Endothelial cell of umbilical vein (primary cell): Measurements from ENCODE around the gene ZBTB46. TPM values are rescaled to one million over a fixed set of nuclear protein-coding genes. Genes with fewer than 3 reads are reported as not detected.

Source experiments
- BruUV-seq: library from RNA; stranded (reverse); fragments of 400-500 nt; replicated peaks from 2 replicates; lab custom pipeline; 2021; lab: Mats Ljungman, UMichigan
- CTCF ChIA-PET: fragments of 300-600, 350-600 bp; sonication (Branson Sonifier 250); formaldehyde crosslinking; loops from one replicate; lab custom pipeline; 2021; ENCODE audit warnings: antibody characterized with exemption, inconsistent platforms; lab: Charles Lee
- POLR2A ChIA-PET: fragments of 300-600, 350-600 bp; sonication (Branson Sonifier 250); formaldehyde crosslinking; loops from one replicate; lab custom pipeline; 2021; ENCODE audit warnings: antibody characterized with exemption, inconsistent platforms; lab: Charles Lee
- DNase-seq: peaks from one replicate; pipeline ENCODE4 v3.0.0-alpha.2; 2011; ENCODE audit warnings: low read depth, low spot score
- FAIRE-seq: peaks from 2 replicates; lab custom pipeline; 2011; peaks lifted over from hg19 to GRCh38; lab: Jason Lieb, UNC
- H2AFZ ChIP-seq: 2 replicates; pipeline ENCODE4 v1.6.0; 2012; ENCODE audit warnings: low read depth, low read length, control low read depth, inconsistent platforms
- H3K27ac ChIP-seq: 2 replicates; pipeline ENCODE4 v1.5.1; 2011; ENCODE audit warnings: low read depth, mild to moderate bottlenecking, control low read depth, low read length, moderate library complexity; ENCODE audit not compliant: insufficient read depth
- H3K27me3 ChIP-seq, 2 experiments: 2 replicates each; pipeline versions ENCODE4 v1.6.0 to v1.6.1; 2011; ENCODE audit warnings: low read length in 2 of 2, mixed read lengths in 1 of 2; ENCODE audit not compliant: control insufficient read depth in 2 of 2, insufficient read depth in 2 of 2
- H3K36me3 ChIP-seq, 2 experiments: 2 replicates in 1 of 2; 3 replicates in 1 of 2; pipeline ENCODE4 v1.5.1; 2011; ENCODE audit warnings: low read length in 2 of 2, mild to moderate bottlenecking in 1 of 2, moderate library complexity in 1 of 2; ENCODE audit not compliant: control insufficient read depth in 2 of 2, insufficient read depth in 2 of 2; ENCODE audit errors: extremely low read depth in 1 of 2
- H3K4me1 ChIP-seq: 3 replicates; pipeline ENCODE4 v1.5.1; 2011; ENCODE audit warnings: mild to moderate bottlenecking, low read length; ENCODE audit not compliant: control insufficient read depth, insufficient read depth; ENCODE audit errors: extremely low read depth
- H3K4me2 ChIP-seq: 2 replicates; pipeline ENCODE4 v1.6.1; 2011; ENCODE audit warnings: low read length, control low read depth, mixed read lengths; ENCODE audit not compliant: insufficient read depth
- H3K4me3 ChIP-seq, 3 experiments: fragments of 200-600 bp in 1 of 3; sonication (generic), shearing (Covaris generic) in 1 of 3; replicated peaks in 1 of 3; 2 replicates each; pipeline ENCODE4 v1.5.1; 2011 to 2016; ENCODE audit warnings: control low read depth in 3 of 3, low read length in 3 of 3, mild to moderate bottlenecking in 2 of 3, inconsistent platforms in 1 of 3, low read depth in 1 of 3, moderate library complexity in 1 of 3; ENCODE audit not compliant: insufficient read depth in 1 of 3
- H3K79me2 ChIP-seq: 2 replicates; pipeline ENCODE4 v1.6.0; 2012; ENCODE audit warnings: low read length, inconsistent platforms; ENCODE audit not compliant: control insufficient read depth, insufficient read depth
- H3K9ac ChIP-seq: replicated peaks from 2 replicates; pipeline ENCODE3; 2011; ENCODE audit warnings: low read length, control low read depth; ENCODE audit not compliant: insufficient read depth; ENCODE audit errors: extremely low read depth
- H3K9me1 ChIP-seq: replicated peaks from 3 replicates; pipeline ENCODE4 v1.6.0; 2011; ENCODE audit warnings: mild to moderate bottlenecking, low read length; ENCODE audit not compliant: control insufficient read depth, insufficient read depth; ENCODE audit errors: extremely low read depth
- H3K9me3 ChIP-seq: replicated peaks from 2 replicates; pipeline ENCODE4 v1.5.1; 2012; ENCODE audit warnings: low read length, inconsistent platforms; ENCODE audit not compliant: control insufficient read depth, insufficient read depth
- H4K20me1 ChIP-seq: replicated peaks from 2 replicates; pipeline ENCODE3; 2011; ENCODE audit warnings: mild to moderate bottlenecking, low read length; ENCODE audit not compliant: control insufficient read depth, insufficient read depth; ENCODE audit errors: extremely low read depth
- EZH2 ChIP-seq: IDR thresholded peaks from 2 replicates; pipeline ENCODE4 v1.6.1; 2012; ENCODE audit warnings: borderline replicate concordance, low read depth, mild to moderate bottlenecking, moderate library complexity, low read length, inconsistent platforms; ENCODE audit not compliant: severe bottlenecking
- FOS ChIP-seq: IDR thresholded peaks from 2 replicates; pipeline ENCODE4 v1.6.1; 2011; ENCODE audit warnings: mild to moderate bottlenecking, low read length, moderate library complexity, borderline replicate concordance; ENCODE audit not compliant: insufficient read depth
- GATA2 ChIP-seq: IDR thresholded peaks from 2 replicates; pipeline ENCODE4 v1.7.0; 2011; ENCODE audit warnings: low read depth, mild to moderate bottlenecking, moderate library complexity, mixed read lengths, low read length; ENCODE audit not compliant: insufficient read length, insufficient read depth
- JUN ChIP-seq: IDR thresholded peaks from 2 replicates; pipeline ENCODE4 v1.6.1; 2011; ENCODE audit warnings: borderline replicate concordance, low read depth; ENCODE audit not compliant: insufficient read length, insufficient read depth
- MYC ChIP-seq: IDR thresholded peaks from one replicate; pipeline ENCODE4 v1.6.1; 2011; ENCODE audit warnings: mild to moderate bottlenecking, low read depth, low read length
- POLR2A ChIP-seq: IDR thresholded peaks from 2 replicates; pipeline ENCODE4 v1.6.1; 2012; ENCODE audit warnings: low read depth, mild to moderate bottlenecking, control low read depth, low read length
- POLR2AphosphoS5 ChIP-seq: IDR thresholded peaks from 2 replicates; pipeline ENCODE4 v1.6.1; 2012; ENCODE audit warnings: low read depth, mild to moderate bottlenecking, control low read depth, low read length, moderate library complexity; ENCODE audit not compliant: insufficient read depth
- dilution Hi-C: fragments of 300-500 bp; cut with MboI; formaldehyde crosslinking; loops from one replicate; pipeline ENCODE4 v1.15.0; 2019; ENCODE audit warnings: low sequenced_read_pairs; ENCODE audit not compliant: extremely low pct_ligation_motif_present
- intact Hi-C: fragments of 100-400 bp; cut with micrococcal nuclease; formaldehyde crosslinking; loops from one replicate; pipeline ENCODE4 v1.10.0; 2022
- polyA plus RNA-seq, 4 experiments: library from polyadenylated mRNA; depleted of rRNA in 3 of 4; stranded (reverse) in 3 of 4; unstranded in 1 of 4; fragments of >200 nt; gene quantifications; 2 replicates each; pipeline versions ENCODE4 v1.2.1 to v1.2.3, GENCODE V29; 2011 to 2012; ENCODE audit warnings: missing spikeins in 1 of 4
- total RNA-seq: library from RNA; stranded (reverse); gene quantifications from 2 replicates; pipeline ENCODE4 v1.2.3, GENCODE V29; 2021
- TF ChIP-seq, protein P1 (sequence below), 2 donors: IDR thresholded peaks; 1 replicate in 1 of 2; 2 replicates in 1 of 2; pipeline ENCODE4 v1.5.1; 2011; ENCODE audit warnings: low read length in 2 of 2, mild to moderate bottlenecking in 2 of 2, moderate library complexity in 2 of 2, control low read depth in 1 of 2, inconsistent platforms in 1 of 2, low read depth in 1 of 2; ENCODE audit not compliant: insufficient read depth in 1 of 2; ENCODE audit errors: extremely low read depth in 1 of 2
- TF ChIP-seq, protein P2 (sequence below): IDR thresholded peaks from 2 replicates; pipeline ENCODE4 v1.6.1; 2011; ENCODE audit not compliant: insufficient read depth, insufficient read length

Gene ZBTB46
- total and polyA plus RNA-seq, 2 donors (not counting 3 experiments of a cell fraction or from before 2014, with no cell fraction given), result 1.3 to 7.1 TPM

DNA sequence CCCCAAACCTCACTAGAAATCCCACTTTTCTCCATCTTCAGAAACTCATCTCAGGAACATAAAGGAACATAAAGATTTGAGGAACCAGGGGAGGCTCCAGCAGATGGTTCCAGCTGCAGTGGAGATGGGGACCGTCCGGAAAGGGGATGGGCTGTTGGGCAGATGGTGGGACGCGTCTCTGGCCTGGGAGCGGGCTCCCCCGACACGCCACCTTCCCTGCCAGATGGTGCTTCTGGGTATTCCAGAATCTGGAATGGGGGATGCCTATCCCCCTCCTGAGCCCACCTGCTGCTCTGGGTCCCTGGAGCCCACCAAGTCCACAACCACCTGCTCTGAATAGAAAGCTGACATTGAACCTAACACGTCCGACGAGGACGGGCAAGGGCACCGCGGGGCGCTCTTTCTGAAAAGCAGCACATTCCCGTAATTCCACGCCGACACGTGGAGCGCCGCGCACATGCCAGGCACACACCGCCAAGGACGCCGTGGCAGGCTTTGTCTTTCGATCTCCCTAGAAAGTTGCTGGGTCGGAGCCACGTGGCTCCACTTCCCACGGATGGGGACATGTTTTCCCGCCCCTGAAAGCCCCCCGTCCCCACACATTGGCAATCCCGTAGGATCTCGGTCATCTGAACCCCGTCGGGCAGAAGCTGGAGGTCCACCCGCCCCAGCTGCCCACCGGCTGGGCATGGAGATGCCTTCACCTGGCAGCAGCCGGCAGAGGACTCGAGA is 64.2 kb downstream of the ZBTB46 start:
- intact Hi-C loops (no loop called here), dilution Hi-C loops (no loop called here)
- no peak for FAIRE-seq
- H3K36me3 ChIP-seq, result no peaks in the 10 kb centered on the region
- no peaks in the 10 kb centered on the region for H4K20me1 ChIP-seq
- H3K4me3 ChIP-seq, result no peak overlapping the region
- no peaks in the 10 kb centered on the region for H3K79me2 ChIP-seq
- H3K27me3 ChIP-seq, result no peaks in the 10 kb centered on the region
- no peak overlapping the region for H3K9ac ChIP-seq
- no peak for DNase-seq
- H3K9me1 ChIP-seq, result no peaks in the 10 kb centered on the region
- H3K27ac ChIP-seq, result no peak overlapping the region
- H3K4me2 ChIP-seq, result no peak overlapping the region
- POLR2A ChIA-PET, result no interaction called here
- TF ChIP-seq, protein P1, sequence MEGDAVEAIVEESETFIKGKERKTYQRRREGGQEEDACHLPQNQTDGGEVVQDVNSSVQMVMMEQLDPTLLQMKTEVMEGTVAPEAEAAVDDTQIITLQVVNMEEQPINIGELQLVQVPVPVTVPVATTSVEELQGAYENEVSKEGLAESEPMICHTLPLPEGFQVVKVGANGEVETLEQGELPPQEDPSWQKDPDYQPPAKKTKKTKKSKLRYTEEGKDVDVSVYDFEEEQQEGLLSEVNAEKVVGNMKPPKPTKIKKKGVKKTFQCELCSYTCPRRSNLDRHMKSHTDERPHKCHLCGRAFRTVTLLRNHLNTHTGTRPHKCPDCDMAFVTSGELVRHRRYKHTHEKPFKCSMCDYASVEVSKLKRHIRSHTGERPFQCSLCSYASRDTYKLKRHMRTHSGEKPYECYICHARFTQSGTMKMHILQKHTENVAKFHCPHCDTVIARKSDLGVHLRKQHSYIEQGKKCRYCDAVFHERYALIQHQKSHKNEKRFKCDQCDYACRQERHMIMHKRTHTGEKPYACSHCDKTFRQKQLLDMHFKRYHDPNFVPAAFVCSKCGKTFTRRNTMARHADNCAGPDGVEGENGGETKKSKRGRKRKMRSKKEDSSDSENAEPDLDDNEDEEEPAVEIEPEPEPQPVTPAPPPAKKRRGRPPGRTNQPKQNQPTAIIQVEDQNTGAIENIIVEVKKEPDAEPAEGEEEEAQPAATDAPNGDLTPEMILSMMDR (IDR thresholded peaks at IDR 0.05; ENCODE audit: extremely low read depth in 1 of 2, insufficient read depth in 1 of 2, low read depth in 1 of 2, low read length in 2 of 2), result no peak
- TF ChIP-seq POLR2AphosphoS5, result no peak
- TF ChIP-seq, protein P2, sequence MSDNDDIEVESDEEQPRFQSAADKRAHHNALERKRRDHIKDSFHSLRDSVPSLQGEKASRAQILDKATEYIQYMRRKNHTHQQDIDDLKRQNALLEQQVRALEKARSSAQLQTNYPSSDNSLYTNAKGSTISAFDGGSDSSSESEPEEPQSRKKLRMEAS, result no peak
- no peak for TF ChIP-seq GATA2
- no peak for TF ChIP-seq JUN
- no peak for TF ChIP-seq EZH2
- no peak for TF ChIP-seq FOS
- no peak for TF ChIP-seq MYC
- TF ChIP-seq POLR2A, result no peak
- H2AFZ ChIP-seq, result no peak overlapping the region
- H3K4me1 ChIP-seq, result no peaks in the 10 kb centered on the region
- BruUV-seq, result no TSS peak
- CTCF ChIA-PET, result interaction anchor here (1.5 to 2.1 kb wide), 2 partner anchors 8 to 19 kb away, joined by 9 to 12 read pairs; no protein-coding TSS in a partner anchor
- H3K9me3 ChIP-seq, result no peaks in the 10 kb centered on the region
